Esophagus mucosa (tissue), 1 donor: ENCODE data around the gene PAH. TPM values are rescaled to one million over a fixed set of nuclear protein-coding genes. Genes with fewer than 3 reads are reported as not detected.

Source experiments
- ATAC-seq: fragments of 200-7000 bp; cut with Tn5 transposase; one replicate; pipeline ENCODE4 v1.9.1; 2020
- total RNA-seq: library from RNA; stranded (reverse); gene quantifications from one replicate; pipeline ENCODE4 v1.2.4, GENCODE V29; 2023
- donor health status: DM: yes; HTN: yes; CAD: no.

Gene PAH
- total RNA-seq, 1 donor from 2014 or later, result not detected

GRCh38 chr12:102816816-102817434, 100.1 kb downstream of the PAH start:
- peak; percentile 69 for ATAC-seq

GRCh38 chr12:102814691-102815367, 102.2 kb downstream of the PAH start:
- ATAC-seq, result no peak

- ATAC-seq, result no peak
Observed at GRCh38 chr12:102812344-102812743, 104.7 kb downstream of the PAH start.

- no peak for ATAC-seq
Observed at GRCh38 chr12:102811110-102811737, 105.8 kb downstream of the PAH start.

GRCh38 chr12:102808412-102808811, 108.6 kb downstream of the PAH start:
- ATAC-seq, result no peak

GRCh38 chr12:102806592-102806991, 110.5 kb downstream of the PAH start:
- ATAC-seq, result no peak

GRCh38 chr12:102806110-102806509, 110.9 kb downstream of the PAH start:
- no peak for ATAC-seq

- ATAC-seq, result no peak
Observed at GRCh38 chr12:102800565-102800964, 116.5 kb downstream of the PAH start.

- no peak for ATAC-seq
Observed at GRCh38 chr12:102799229-102799628, 117.8 kb downstream of the PAH start.

GRCh38 chr12:102797528-102797927, 119.5 kb downstream of the PAH start:
- no peak for ATAC-seq

GRCh38 chr12:102793921-102794320, 123.1 kb downstream of the PAH start:
- ATAC-seq, result no peak

Other genes starting within 250 kb of the PAH start
- gene ASCL1, start 40.4 kb upstream of the PAH start, total RNA-seq, result not detected